CD14-positive monocyte (primary cell): ENCODE data around the gene MLLT1. TPM values are rescaled to one million over a fixed set of nuclear protein-coding genes. Genes with fewer than 3 reads are reported as not detected.

Experiments
- DNase-seq, 3 donors: peaks; one replicate each; pipeline ENCODE4 v3.0.0-alpha.2; 2011 to 2022
- H2AFZ ChIP-seq: 2 replicates; pipeline ENCODE4 v1.6.0; 2012; ENCODE audit warnings: mild to moderate bottlenecking, low read depth, low read length, inconsistent platforms; ENCODE audit not compliant: insufficient read depth, poor library complexity, severe bottlenecking
- H3K27ac ChIP-seq, 2 donors: 1 replicate in 1 of 2; 2 replicates in 1 of 2; pipeline ENCODE4 v1.5.1; 2012 to 2013; ENCODE audit warnings: low read length in 2 of 2, control low read depth in 1 of 2, inconsistent platforms in 1 of 2, low read depth in 1 of 2, mild to moderate bottlenecking in 1 of 2
- H3K27me3 ChIP-seq, 2 donors: one replicate each; pipeline versions ENCODE4 v1.6.0 to v1.6.1; 2011 to 2013; ENCODE audit warnings: low read length in 2 of 2; ENCODE audit not compliant: control insufficient read depth in 2 of 2, insufficient read depth in 2 of 2
- H3K36me3 ChIP-seq, 2 donors: replicated peaks in 1 of 2; 1 replicate in 1 of 2; 2 replicates in 1 of 2; pipeline versions ENCODE4 v1.5.1 to v1.6.1; 2012 to 2013; ENCODE audit warnings: low read length in 2 of 2, control low read depth in 1 of 2, inconsistent platforms in 1 of 2, mild to moderate bottlenecking in 1 of 2; ENCODE audit not compliant: insufficient read depth in 2 of 2, control insufficient read depth in 1 of 2
- H3K4me1 ChIP-seq, 2 donors: 1 replicate in 1 of 2; 2 replicates in 1 of 2; pipeline versions ENCODE4 v1.5.1 to v1.6.1; 2012 to 2013; ENCODE audit warnings: low read length in 2 of 2, control low read depth in 1 of 2, inconsistent platforms in 1 of 2, mild to moderate bottlenecking in 1 of 2, moderate library complexity in 1 of 2; ENCODE audit not compliant: insufficient read depth in 2 of 2, control insufficient read depth in 1 of 2
- H3K4me2 ChIP-seq: replicated peaks from 2 replicates; pipeline ENCODE3; 2012; ENCODE audit warnings: low read length, moderate library complexity, mild to moderate bottlenecking; ENCODE audit not compliant: poor library complexity, severe bottlenecking; ENCODE audit errors: extremely low read depth
- H3K4me3 ChIP-seq, 3 experiments: fragments of 200-600 bp in 1 of 3; sonication (generic) in 1 of 3; replicated peaks in 1 of 3; 1 replicate in 2 of 3; 2 replicates in 1 of 3; pipeline ENCODE4 v1.5.1; 2011 to 2013; ENCODE audit warnings: low read length in 3 of 3, mild to moderate bottlenecking in 3 of 3, control low read depth in 2 of 3, low read depth in 2 of 3, inconsistent platforms in 1 of 3, moderate library complexity in 1 of 3
- H3K79me2 ChIP-seq: 2 replicates; pipeline ENCODE4 v1.6.0; 2012; ENCODE audit warnings: mild to moderate bottlenecking, control low read depth, inconsistent platforms, low read length, moderate library complexity; ENCODE audit not compliant: insufficient read depth
- H3K9ac ChIP-seq: 2 replicates; pipeline ENCODE4 v1.6.0; 2017; ENCODE audit warnings: low read length, mild to moderate bottlenecking; ENCODE audit not compliant: insufficient read depth, poor library complexity, severe bottlenecking
- H3K9me3 ChIP-seq, 2 donors: replicated peaks in 1 of 2; 1 replicate in 1 of 2; 2 replicates in 1 of 2; pipeline versions ENCODE4 v1.5.1 to v1.6.1; 2012 to 2013; ENCODE audit warnings: low read length in 2 of 2, control low read depth in 1 of 2; ENCODE audit not compliant: control insufficient read depth in 1 of 2, insufficient read depth in 1 of 2
- H4K20me1 ChIP-seq: 2 replicates; pipeline ENCODE4 v1.6.0; 2012; ENCODE audit warnings: mild to moderate bottlenecking, low read length, control low read depth, moderate library complexity; ENCODE audit not compliant: insufficient read depth
- H3K27ac Mint-ChIP-seq, 7 donors: one replicate each; pipeline ENCODE4 v1.8.0; 2020; ENCODE audit warnings: mild to moderate bottlenecking in 7 of 7, mixed read lengths in 7 of 7, moderate library complexity in 6 of 7, inconsistent platforms in 2 of 7
- H3K27me3 Mint-ChIP-seq, 3 donors: one replicate each; pipeline ENCODE4 v1.8.0; 2021 to 2022; ENCODE audit warnings: low read depth in 3 of 3, mild to moderate bottlenecking in 3 of 3, mixed read lengths in 3 of 3, moderate library complexity in 3 of 3, inconsistent platforms in 1 of 3
- H3K36me3 Mint-ChIP-seq, 2 donors: one replicate each; pipeline ENCODE4 v1.8.0; 2020; ENCODE audit warnings: mixed read lengths in 2 of 2, inconsistent platforms in 1 of 2, mild to moderate bottlenecking in 1 of 2
- H3K4me1 Mint-ChIP-seq: one replicate; pipeline ENCODE4 v1.8.0; 2020; ENCODE audit warnings: mild to moderate bottlenecking, mixed read lengths
- H3K4me3 Mint-ChIP-seq, 2 donors: one replicate each; pipeline ENCODE4 v1.8.0; 2020; ENCODE audit warnings: mild to moderate bottlenecking in 2 of 2, mixed read lengths in 2 of 2, moderate library complexity in 1 of 2
- H3K9me3 Mint-ChIP-seq, 7 donors: one replicate each; pipeline ENCODE4 v1.8.0; 2020 to 2022; ENCODE audit warnings: mixed read lengths in 7 of 7, mild to moderate bottlenecking in 6 of 7, moderate library complexity in 6 of 7, inconsistent platforms in 2 of 7
- CTCF ChIP-seq: fragments of 200-600 bp; IDR thresholded peaks from one replicate; pipeline ENCODE4 v1.8.0; 2022; ENCODE audit warnings: antibody characterized with exemption, mild to moderate bottlenecking
- WGBS: methylation state at CpG from one replicate; pipeline ENCODE4 v1.1.5; 2013; ENCODE audit warnings: missing lambda C conversion rate; ENCODE audit not compliant: insufficient coverage; 5-methylcytosine and 5-hydroxymethylcytosine counted together
- intact Hi-C, 2 donors: fragments of 100-400 bp; cut with micrococcal nuclease; formaldehyde crosslinking; loops; one replicate each; pipeline versions ENCODE4 v1.15.0 to v1.15.1; 2023
- polyA plus RNA-seq, 3 donors: library from polyadenylated mRNA; depleted of rRNA in 1 of 3; unstranded in 2 of 3; stranded (reverse) in 1 of 3; fragments of 300-500 nt in 2 of 3; fragments of >200 nt in 1 of 3; fragmentation: Illumina TruSeq in 2 of 3; gene quantifications; 1 replicate in 2 of 3; 2 replicates in 1 of 3; pipeline ENCODE4 v1.2.3, GENCODE V29; 2012 to 2021

The MLLT1 gene
- polyA plus RNA-seq, 3 donors, result 0.65 to 17.3 (median 0.99) TPM

GRCh38 chr19:6292006-6292405 lies 12.2 kb upstream of the MLLT1 start:
- Histone ChIP-seq H2AFZ (no peak overlapping the region), H4K20me1 (no peaks in the 10 kb centered on the region), H3K4me1 (no peaks in the 10 kb centered on the region), H3K4me2 (no peak overlapping the region), H3K27ac (no peak overlapping the region), H3K36me3 (no peaks in the 10 kb centered on the region), H3K27me3 (no peaks in the 10 kb centered on the region), H3K9ac (no peak overlapping the region), H3K79me2 (no peaks in the 10 kb centered on the region), H3K9me3 (peaks cover 63 to 77% of the 10 kb centered on the region in 2 donors), H3K4me3 (peak overlapping the region in 1 of 3 experiments; percentile 8)
- no CpG with 5 or more reads among the region's 4 CpGs for WGBS
- peaks cover 0 to 7% of the 10 kb centered on the region in 2 donors for H3K36me3 Mint-ChIP-seq
- peaks cover 43 to 94% (median 82%) of the 10 kb centered on the region in 7 donors for H3K9me3 Mint-ChIP-seq
- H3K4me1 Mint-ChIP-seq, result no peaks in the 10 kb centered on the region
- DNase-seq, result no peak
- intact Hi-C loops, result loop anchor here in 1 of 2 donors (10.0 kb wide), 1 partner anchor 257 kb away; no protein-coding TSS in a partner anchor
- peaks cover 0 to 8% (median 4%) of the 10 kb centered on the region in 3 donors for H3K27me3 Mint-ChIP-seq
- H3K4me3 Mint-ChIP-seq, result no peak overlapping the region
- H3K27ac Mint-ChIP-seq, result no peak overlapping the region
- TF ChIP-seq CTCF, result no peak

DNA sequence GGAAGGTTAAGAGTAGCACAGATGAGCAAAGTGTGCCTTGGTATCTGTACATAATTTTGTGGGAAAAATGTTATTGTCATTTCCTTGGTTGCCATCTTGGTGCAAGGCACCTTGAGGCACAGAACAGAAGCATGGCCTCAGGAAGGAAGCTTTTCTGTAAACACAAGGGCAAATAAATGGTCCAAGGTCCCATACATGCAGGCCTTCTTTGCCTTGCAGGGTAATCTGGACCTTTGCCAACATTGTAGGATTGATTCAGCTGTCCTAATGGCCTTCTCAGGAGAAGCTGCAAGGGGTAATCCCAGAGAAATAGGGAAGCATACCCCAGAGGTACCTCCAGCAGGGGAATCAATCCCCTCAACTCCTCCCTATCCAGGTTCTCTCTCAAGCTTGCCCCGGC lies 9.0 kb upstream of the MLLT1 start:
- Histone ChIP-seq H3K79me2 (no peaks in the 10 kb centered on the region), H3K9me3 (peaks cover 75 to 84% of the 10 kb centered on the region in 2 donors), H2AFZ (no peak overlapping the region), H3K27me3 (no peaks in the 10 kb centered on the region), H3K4me2 (no peak overlapping the region), H4K20me1 (no peaks in the 10 kb centered on the region), H3K36me3 (no peaks in the 10 kb centered on the region), H3K27ac (no peak overlapping the region), H3K9ac (no peak overlapping the region), H3K4me3 (no peak overlapping the region), H3K4me1 (no peaks in the 10 kb centered on the region)
- WGBS, result no CpG with 5 or more reads among the region's 1 CpG
- peaks cover 60 to 93% (median 88%) of the 10 kb centered on the region in 7 donors for H3K9me3 Mint-ChIP-seq
- intact Hi-C loops, result no loop called here
- TF ChIP-seq CTCF, result no peak
- peaks cover 0 to 7% of the 10 kb centered on the region in 2 donors for H3K36me3 Mint-ChIP-seq
- peaks cover 0 to 14% (median 6%) of the 10 kb centered on the region in 3 donors for H3K27me3 Mint-ChIP-seq
- H3K27ac Mint-ChIP-seq, result no peak overlapping the region
- H3K4me3 Mint-ChIP-seq, result no peak overlapping the region
- H3K4me1 Mint-ChIP-seq, result no peaks in the 10 kb centered on the region
- no peak for DNase-seq
